Measurements from ENCODE around the gene AKR7A2.

- TF ChIP-seq, protein P1, sequence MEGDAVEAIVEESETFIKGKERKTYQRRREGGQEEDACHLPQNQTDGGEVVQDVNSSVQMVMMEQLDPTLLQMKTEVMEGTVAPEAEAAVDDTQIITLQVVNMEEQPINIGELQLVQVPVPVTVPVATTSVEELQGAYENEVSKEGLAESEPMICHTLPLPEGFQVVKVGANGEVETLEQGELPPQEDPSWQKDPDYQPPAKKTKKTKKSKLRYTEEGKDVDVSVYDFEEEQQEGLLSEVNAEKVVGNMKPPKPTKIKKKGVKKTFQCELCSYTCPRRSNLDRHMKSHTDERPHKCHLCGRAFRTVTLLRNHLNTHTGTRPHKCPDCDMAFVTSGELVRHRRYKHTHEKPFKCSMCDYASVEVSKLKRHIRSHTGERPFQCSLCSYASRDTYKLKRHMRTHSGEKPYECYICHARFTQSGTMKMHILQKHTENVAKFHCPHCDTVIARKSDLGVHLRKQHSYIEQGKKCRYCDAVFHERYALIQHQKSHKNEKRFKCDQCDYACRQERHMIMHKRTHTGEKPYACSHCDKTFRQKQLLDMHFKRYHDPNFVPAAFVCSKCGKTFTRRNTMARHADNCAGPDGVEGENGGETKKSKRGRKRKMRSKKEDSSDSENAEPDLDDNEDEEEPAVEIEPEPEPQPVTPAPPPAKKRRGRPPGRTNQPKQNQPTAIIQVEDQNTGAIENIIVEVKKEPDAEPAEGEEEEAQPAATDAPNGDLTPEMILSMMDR (IDR thresholded peaks at IDR 0.05), result no peak
- no peak for TF ChIP-seq POLR2A (IDR thresholded peaks at IDR 0.05)
Observed at GRCh38 chr1:19258353-19258752, 53.6 kb downstream of the AKR7A2 start.
